Central memory CD8-positive, alpha-beta T cell (primary cell): ENCODE data around the gene C9orf152.
"Not testable (repeated sequence)": the region's sequence is repeated elsewhere in the genome, so short reads cannot be mapped to it uniquely, and the experiment has no call there.

Source experiments
- ATAC-seq: fragments of 150-1000 bp; cut with Tn5 transposase; replicated peaks from 2 replicates; pipeline ENCODE4 v1.10.0; 2022; ENCODE audit warnings: mild to moderate bottlenecking, moderate FRiP score, moderate number of reproducible peaks; ENCODE audit not compliant: poor library complexity, severe bottlenecking; ENCODE audit errors: extremely low read depth
- DNase-seq, 2 donors: peaks; one replicate each; pipeline ENCODE4 v3.0.0; 2021; ENCODE audit warnings: low spot score in 2 of 2
- H3K27ac Mint-ChIP-seq: one replicate; pipeline ENCODE4 v1.8.0; 2022; ENCODE audit warnings: low read depth, mild to moderate bottlenecking, moderate library complexity, mixed read lengths
- H3K27me3 Mint-ChIP-seq: one replicate; pipeline ENCODE4 v1.8.0; 2022; ENCODE audit warnings: mixed read lengths
- H3K36me3 Mint-ChIP-seq: one replicate; pipeline ENCODE4 v1.8.0; 2022; ENCODE audit warnings: mild to moderate bottlenecking, moderate library complexity, mixed read lengths; ENCODE audit not compliant: insufficient read depth
- H3K4me1 Mint-ChIP-seq: one replicate; pipeline ENCODE4 v1.8.0; 2022; ENCODE audit warnings: mixed read lengths
- H3K4me3 Mint-ChIP-seq: one replicate; pipeline ENCODE4 v1.8.0; 2022; ENCODE audit warnings: mild to moderate bottlenecking, moderate library complexity, mixed read lengths
- H3K9me3 Mint-ChIP-seq: one replicate; pipeline ENCODE4 v1.8.0; 2022; ENCODE audit warnings: mixed read lengths

Gene C9orf152

GRCh38 chr9:110207071-110207641, 803 bp downstream of the C9orf152 start:
- H3K9me3 Mint-ChIP-seq, result no peaks in the 10 kb centered on the region
- H3K27me3 Mint-ChIP-seq, result peaks cover 15% of the 10 kb centered on the region
- H3K4me3 Mint-ChIP-seq, result no peak overlapping the region
- H3K4me1 Mint-ChIP-seq, result no peaks in the 10 kb centered on the region
- no peak for DNase-seq
- H3K36me3 Mint-ChIP-seq, result no peaks in the 10 kb centered on the region
- ATAC-seq, result no peak
- H3K27ac Mint-ChIP-seq, result no peak overlapping the region

DNA sequence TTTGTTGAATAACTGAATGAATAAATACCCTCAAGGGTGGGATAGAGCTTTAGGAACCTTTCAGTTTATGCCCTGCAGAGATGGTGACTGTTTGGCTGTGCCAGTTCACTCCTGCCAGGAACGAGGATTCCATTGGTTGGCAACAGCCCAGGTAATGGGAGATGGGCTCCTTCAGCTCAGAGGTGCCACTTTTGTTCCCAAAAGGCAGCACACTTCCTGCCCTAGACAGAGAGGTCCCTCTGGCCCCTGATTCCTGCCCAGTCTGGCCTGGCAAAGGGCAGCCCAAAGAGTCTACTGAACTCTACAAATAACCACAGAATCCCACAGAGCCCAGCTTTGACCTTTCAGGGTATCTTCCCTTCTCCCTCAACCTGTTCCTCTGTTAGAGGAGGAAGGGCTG, 1.6 kb downstream of the C9orf152 start:
- no peak for ATAC-seq
- Mint-ChIP-seq H3K4me1 (no peaks in the 10 kb centered on the region), H3K9me3 (no peaks in the 10 kb centered on the region), H3K4me3 (no peak overlapping the region), H3K27ac (no peak overlapping the region), H3K27me3 (peaks cover 15% of the 10 kb centered on the region), H3K36me3 (no peaks in the 10 kb centered on the region)
- DNase-seq, result no peak

DNA sequence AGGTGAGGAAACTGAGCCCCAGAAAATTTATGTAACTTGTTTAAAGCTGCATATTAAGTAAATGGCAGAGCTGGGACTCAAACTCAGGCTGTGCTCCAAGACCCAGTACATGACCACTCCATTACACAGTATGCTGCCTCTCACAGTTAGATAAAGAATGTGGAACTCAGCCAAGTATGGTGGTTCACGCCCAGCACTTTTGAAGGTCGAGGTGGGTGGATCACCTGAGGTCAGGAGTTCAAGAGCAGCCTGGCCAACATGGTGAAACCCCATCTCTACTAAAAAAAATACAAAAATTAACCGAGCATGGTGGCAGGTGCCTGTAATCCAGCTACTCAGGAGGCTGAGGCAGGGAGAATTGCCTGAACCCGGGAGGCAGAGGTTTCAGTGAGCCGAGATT, 2.3 kb downstream of the C9orf152 start:
- H3K4me1 Mint-ChIP-seq, DNase-seq, H3K9me3 Mint-ChIP-seq, H3K36me3 Mint-ChIP-seq, ATAC-seq, H3K4me3 Mint-ChIP-seq, H3K27ac Mint-ChIP-seq: not testable (repeated sequence)
- H3K27me3 Mint-ChIP-seq, result peaks cover 15% of the 10 kb centered on the region

DNA sequence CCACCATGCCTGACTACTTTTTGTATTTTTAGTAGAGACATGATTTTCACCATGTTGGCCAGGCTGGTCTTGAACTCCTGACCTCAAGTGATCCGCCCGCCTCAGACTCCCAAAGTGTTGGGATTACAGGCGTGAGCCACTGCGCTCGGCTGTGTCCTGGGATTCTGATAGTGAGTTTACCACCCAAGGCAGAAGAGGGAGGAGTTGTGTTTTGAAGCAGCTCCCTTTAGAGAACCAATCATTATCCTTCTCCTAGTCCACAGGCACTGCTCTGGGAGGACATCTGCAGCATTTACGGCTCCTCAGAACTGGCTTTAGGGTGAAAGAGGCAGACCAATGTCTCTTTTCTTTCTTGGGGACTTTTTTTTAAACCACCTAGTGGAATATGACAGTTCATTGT, 5.7 kb downstream of the C9orf152 start:
- no peaks in the 10 kb centered on the region for H3K4me1 Mint-ChIP-seq
- H3K36me3 Mint-ChIP-seq, result no peaks in the 10 kb centered on the region
- ATAC-seq (no peak), DNase-seq (no peak)
- H3K9me3 Mint-ChIP-seq, result no peaks in the 10 kb centered on the region
- no peak overlapping the region for H3K4me3 Mint-ChIP-seq
- H3K27me3 Mint-ChIP-seq, result peaks cover 15% of the 10 kb centered on the region
- H3K27ac Mint-ChIP-seq, result no peak overlapping the region

DNA sequence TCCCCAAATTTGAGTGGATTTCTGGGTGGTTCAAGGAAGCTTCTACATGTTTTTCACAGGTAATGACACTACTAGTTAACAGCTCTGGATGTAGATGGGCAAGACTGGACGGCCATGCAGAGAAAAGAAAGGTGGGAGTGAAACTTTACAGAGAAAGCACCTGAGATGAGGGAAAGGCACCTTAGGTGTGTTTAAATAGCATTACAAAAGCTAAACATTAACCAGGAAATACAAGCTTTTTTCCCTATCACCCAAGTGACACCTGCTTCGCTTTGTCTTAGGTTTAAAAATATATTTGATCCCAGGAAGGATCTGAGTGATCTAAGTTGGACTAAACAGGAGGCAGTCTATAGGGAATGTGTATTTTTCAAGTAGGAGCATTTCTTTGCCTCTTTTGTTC, 8.3 kb downstream of the C9orf152 start:
- Mint-ChIP-seq H3K27ac (no peak overlapping the region), H3K36me3 (no peaks in the 10 kb centered on the region), H3K4me3 (no peak overlapping the region), H3K9me3 (no peaks in the 10 kb centered on the region), H3K27me3 (peaks cover 11% of the 10 kb centered on the region), H3K4me1 (no peaks in the 10 kb centered on the region)
- DNase-seq (no peak), ATAC-seq (no peak)

GRCh38 chr9:110198357-110198756, 9.6 kb downstream of the C9orf152 start:
- Mint-ChIP-seq H3K4me1 (no peaks in the 10 kb centered on the region), H3K9me3 (no peaks in the 10 kb centered on the region), H3K36me3 (no peaks in the 10 kb centered on the region), H3K4me3 (no peak overlapping the region), H3K27me3 (peaks cover 18% of the 10 kb centered on the region), H3K27ac (no peak overlapping the region)
- DNase-seq, result no peak
- no peak for ATAC-seq

- Mint-ChIP-seq H3K36me3 (no peaks in the 10 kb centered on the region), H3K4me3 (no peak overlapping the region), H3K27ac (no peak overlapping the region), H3K9me3 (no peaks in the 10 kb centered on the region), H3K27me3 (peaks cover 26% of the 10 kb centered on the region), H3K4me1 (no peaks in the 10 kb centered on the region)
- no peak for DNase-seq
- no peak for ATAC-seq
Measured at GRCh38 chr9:110197330-110198187, 10.4 kb downstream of the C9orf152 start.

- H3K9me3 Mint-ChIP-seq, H3K4me1 Mint-ChIP-seq, H3K27ac Mint-ChIP-seq, ATAC-seq, H3K36me3 Mint-ChIP-seq, DNase-seq, H3K4me3 Mint-ChIP-seq: not testable (repeated sequence)
- peaks cover 29% of the 10 kb centered on the region for H3K27me3 Mint-ChIP-seq
Measured at GRCh38 chr9:110196084-110196499, 11.9 kb downstream of the C9orf152 start.

GRCh38 chr9:110192531-110193261, 15.3 kb downstream of the C9orf152 start:
- Mint-ChIP-seq H3K4me3 (no peak overlapping the region), H3K4me1 (no peaks in the 10 kb centered on the region), H3K36me3 (no peaks in the 10 kb centered on the region), H3K27ac (no peak overlapping the region), H3K9me3 (no peaks in the 10 kb centered on the region), H3K27me3 (peaks cover 29% of the 10 kb centered on the region)
- ATAC-seq, result no peak
- no peak for DNase-seq

DNA sequence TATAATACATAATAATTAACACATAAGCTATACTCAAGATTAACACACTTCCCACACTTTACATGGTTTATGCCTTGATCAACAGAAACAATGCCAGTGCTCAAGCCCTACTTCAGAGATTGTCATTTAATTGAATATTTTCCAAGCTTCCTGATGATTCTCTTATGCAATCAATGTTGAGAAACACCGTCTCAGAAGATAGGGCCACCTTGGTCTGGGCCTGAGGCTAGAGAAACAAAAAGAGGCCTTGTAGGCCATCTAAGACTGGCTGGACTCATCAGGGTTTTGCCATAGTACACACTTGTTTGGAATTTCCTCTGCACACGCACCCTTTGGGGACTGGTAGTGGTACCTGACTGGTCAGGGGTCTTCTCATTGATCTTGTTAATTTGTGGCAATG, 16.3 kb downstream of the C9orf152 start:
- no peak overlapping the region for H3K27ac Mint-ChIP-seq
- ATAC-seq (no peak), DNase-seq (no peak)
- no peak overlapping the region for H3K4me3 Mint-ChIP-seq
- H3K27me3 Mint-ChIP-seq, result peaks cover 29% of the 10 kb centered on the region
- H3K36me3 Mint-ChIP-seq, result no peaks in the 10 kb centered on the region
- no peaks in the 10 kb centered on the region for H3K4me1 Mint-ChIP-seq
- H3K9me3 Mint-ChIP-seq, result no peaks in the 10 kb centered on the region

GRCh38 chr9:110189559-110190320, 18.2 kb downstream of the C9orf152 start:
- ATAC-seq (no peak), DNase-seq (no peak)
- Mint-ChIP-seq H3K4me1 (no peaks in the 10 kb centered on the region), H3K27me3 (peaks cover 24% of the 10 kb centered on the region), H3K9me3 (no peaks in the 10 kb centered on the region), H3K27ac (no peak overlapping the region), H3K4me3 (no peak overlapping the region), H3K36me3 (no peaks in the 10 kb centered on the region)

DNA sequence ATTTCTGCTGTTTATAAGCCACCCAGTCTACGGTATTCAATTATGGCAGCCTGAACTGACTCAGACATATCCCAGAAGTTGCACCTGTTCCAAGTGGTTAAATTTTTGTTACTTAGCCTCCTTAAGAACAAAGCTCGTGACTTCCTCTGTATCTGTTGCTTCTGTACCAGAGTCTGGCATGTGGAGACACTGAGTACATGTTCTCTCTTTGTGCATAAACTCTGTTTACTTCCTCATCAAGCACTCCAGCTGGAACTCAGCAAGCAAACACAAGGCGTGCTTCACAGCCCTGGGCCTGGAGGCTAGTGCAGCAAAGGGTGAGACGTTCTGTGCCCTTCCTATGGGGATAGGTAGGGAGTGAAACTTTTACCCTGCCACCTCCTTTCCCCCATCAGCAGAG, 19.0 kb downstream of the C9orf152 start:
- Mint-ChIP-seq H3K36me3 (no peaks in the 10 kb centered on the region), H3K27me3 (peaks cover 16% of the 10 kb centered on the region), H3K9me3 (no peaks in the 10 kb centered on the region), H3K27ac (no peak overlapping the region), H3K4me3 (no peak overlapping the region), H3K4me1 (no peaks in the 10 kb centered on the region)
- DNase-seq (no peak), ATAC-seq (no peak)
